Heart left ventricle (tissue), 13 donors: ENCODE results near the gene CCL17.

Source experiments
- POLR2A ChIP-seq, 2 donors: fragments of 450-650 bp; IDR thresholded peaks; one replicate each; pipeline ENCODE4 v1.6.1; 2017; ENCODE audit warnings: antibody characterized with exemption in 2 of 2, mild to moderate bottlenecking in 2 of 2, moderate library complexity in 2 of 2
- TF ChIP-seq, protein P1 (sequence below), 12 donors: fragments of 200-600 bp; sonication (generic) in 4 of 12; IDR thresholded peaks; one replicate each; pipeline versions ENCODE4 v1.5.0 to v1.8.0; 2018 to 2022; ENCODE audit warnings: antibody characterized with exemption in 12 of 12, mild to moderate bottlenecking in 5 of 12
- donor health status: ischemic (EF 13 %, LVEDD 7.1; RV severe dilation, severe dysfunction).
- donor health status: DM: no; HTN: yes; CAD: no.
- donor health status: DM: no; HTN: no; CAD: no.
- donor health status: ischemic (EF 25% LVEDD 6.9; RV normal size, moderate dysfunction).
- donor health status: ischemic (EF 25% LVEDD 5.7; RV mildly dilated, moderate dysfunction).
- donor health status: ischemic (EF 35%, LVEDD 5.7; RV mildly dilated, moderate dysfunction).
- donor health status: nonischemic (EF 11% LVEDD 7.7; RV severe dilation, severe dysfunction).
- donor health status: DM: yes; HTN: yes; CAD: no.
- donor health status: PGD.
- donor health status: ischemic (EF 29% LVEDD 5.4; RV normal size, mild dysfunction).
- donor health status: nonischemic (EF 23%, LVEDD 6.1; RV moderate dilation, normal function).

DNA sequence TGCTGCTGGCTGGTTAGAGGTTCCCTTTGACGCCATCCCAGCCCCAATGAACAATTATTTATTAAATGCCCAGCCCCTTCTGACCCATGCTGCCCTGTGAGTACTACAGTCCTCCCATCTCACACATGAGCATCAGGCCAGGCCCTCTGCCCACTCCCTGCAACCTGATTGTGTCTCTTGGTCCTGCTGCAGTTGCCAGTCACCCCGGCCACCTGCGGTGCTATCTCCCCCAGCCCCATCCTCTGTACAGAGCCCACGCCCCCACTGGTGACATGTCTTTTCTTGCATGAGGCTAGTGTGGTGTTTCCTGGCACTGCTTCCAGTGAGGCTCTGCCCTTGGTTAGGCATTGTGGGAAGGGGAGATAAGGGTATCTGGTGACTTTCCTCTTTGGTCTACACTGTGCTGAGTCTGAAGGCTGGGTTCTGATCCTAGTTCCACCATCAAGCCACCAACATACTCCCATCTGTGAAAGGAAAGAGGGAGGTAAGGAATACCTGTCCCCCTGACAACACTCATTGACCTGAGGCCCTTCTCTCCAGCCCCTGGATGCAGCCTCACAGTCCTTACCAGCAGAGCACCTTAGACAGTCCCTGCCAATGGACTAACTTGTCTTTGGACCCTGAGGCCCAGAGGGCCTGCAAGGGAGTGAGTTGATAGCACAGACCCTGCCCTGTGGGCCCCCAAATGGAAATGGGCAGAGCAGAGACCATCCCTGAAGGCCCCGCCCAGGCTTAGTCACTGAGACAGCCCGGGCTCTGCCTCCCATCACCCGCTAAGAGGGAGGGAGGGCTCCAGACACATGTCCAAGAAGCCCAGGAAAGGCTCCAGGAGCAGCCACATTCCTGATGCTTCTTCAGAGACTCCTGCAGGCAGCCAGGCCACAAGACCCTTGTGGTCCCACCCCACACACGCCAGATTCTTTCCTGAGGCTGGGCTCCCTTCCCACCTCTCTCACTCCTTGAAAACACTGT lies 21.0 kb upstream of the CCL17 start:
- TF ChIP-seq, protein P1, sequence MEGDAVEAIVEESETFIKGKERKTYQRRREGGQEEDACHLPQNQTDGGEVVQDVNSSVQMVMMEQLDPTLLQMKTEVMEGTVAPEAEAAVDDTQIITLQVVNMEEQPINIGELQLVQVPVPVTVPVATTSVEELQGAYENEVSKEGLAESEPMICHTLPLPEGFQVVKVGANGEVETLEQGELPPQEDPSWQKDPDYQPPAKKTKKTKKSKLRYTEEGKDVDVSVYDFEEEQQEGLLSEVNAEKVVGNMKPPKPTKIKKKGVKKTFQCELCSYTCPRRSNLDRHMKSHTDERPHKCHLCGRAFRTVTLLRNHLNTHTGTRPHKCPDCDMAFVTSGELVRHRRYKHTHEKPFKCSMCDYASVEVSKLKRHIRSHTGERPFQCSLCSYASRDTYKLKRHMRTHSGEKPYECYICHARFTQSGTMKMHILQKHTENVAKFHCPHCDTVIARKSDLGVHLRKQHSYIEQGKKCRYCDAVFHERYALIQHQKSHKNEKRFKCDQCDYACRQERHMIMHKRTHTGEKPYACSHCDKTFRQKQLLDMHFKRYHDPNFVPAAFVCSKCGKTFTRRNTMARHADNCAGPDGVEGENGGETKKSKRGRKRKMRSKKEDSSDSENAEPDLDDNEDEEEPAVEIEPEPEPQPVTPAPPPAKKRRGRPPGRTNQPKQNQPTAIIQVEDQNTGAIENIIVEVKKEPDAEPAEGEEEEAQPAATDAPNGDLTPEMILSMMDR (IDR thresholded peaks at IDR 0.05): no peak
- TF ChIP-seq POLR2A (IDR thresholded peaks at IDR 0.05): no peak
